Measurements from ENCODE around the gene MTR.

MTR gene

GRCh38 chr1:236809148-236809547 is 14.1 kb downstream of the MTR start:
- TF ChIP-seq CTCF (IDR thresholded peaks at IDR 0.05), result no peak
- Histone ChIP-seq H3K27ac (no peak overlapping the region), H3K4me3 (no peak overlapping the region)
- DNase-seq (ENCODE audit: low spot score), result no peak

- no peak overlapping the region for H3K4me3 ChIP-seq
- DNase-seq (ENCODE audit: low spot score), result no peak
- TF ChIP-seq CTCF (IDR thresholded peaks at IDR 0.05), result no peak
- no peak overlapping the region for H3K27ac ChIP-seq
Measured at GRCh38 chr1:236810018-236810417, 14.9 kb downstream of the MTR start.

GRCh38 chr1:236812334-236813030 is 17.4 kb downstream of the MTR start:
- Histone ChIP-seq H3K4me3 (no peak overlapping the region), H3K27ac (no peak overlapping the region)
- TF ChIP-seq CTCF (IDR thresholded peaks at IDR 0.05), result no peak
- DNase-seq (ENCODE audit: low spot score), result no peak

- no peak overlapping the region for H3K27ac ChIP-seq
- no peak for DNase-seq (ENCODE audit: low spot score)
- no peak for TF ChIP-seq CTCF (IDR thresholded peaks at IDR 0.05)
- no peak overlapping the region for H3K4me3 ChIP-seq
Measured at GRCh38 chr1:236815941-236816340, 20.8 kb downstream of the MTR start.

GRCh38 chr1:236819856-236820255 is 24.8 kb downstream of the MTR start:
- DNase-seq (ENCODE audit: low spot score), result no peak
- no peak overlapping the region for H3K4me3 ChIP-seq
- no peak for TF ChIP-seq CTCF (IDR thresholded peaks at IDR 0.05)
- H3K27ac ChIP-seq, result no peak overlapping the region

GRCh38 chr1:236821091-236821627 is 26.1 kb downstream of the MTR start:
- TF ChIP-seq CTCF (IDR thresholded peaks at IDR 0.05), result no peak
- Histone ChIP-seq H3K27ac (no peak overlapping the region), H3K4me3 (no peak overlapping the region)
- no peak for DNase-seq (ENCODE audit: low spot score)

- no peak overlapping the region for H3K27ac ChIP-seq
- no peak for TF ChIP-seq CTCF (IDR thresholded peaks at IDR 0.05)
- DNase-seq (ENCODE audit: low spot score), result no peak
- H3K4me3 ChIP-seq, result no peak overlapping the region
Measured at GRCh38 chr1:236823559-236823958, 28.5 kb downstream of the MTR start.
